Peyer's patch (tissue), 4 donors: ENCODE measurements around the gene GOLGA8F. TPM values are rescaled to one million over a fixed set of nuclear protein-coding genes. Genes with fewer than 3 reads are reported as not detected.
"Not testable (repeated sequence)": the region's sequence is repeated elsewhere in the genome, so short reads cannot be mapped to it uniquely, and the experiment has no call there.

Experiments used
- DNase-seq, 3 donors: peaks; one replicate each; pipeline ENCODE4 v3.0.0-alpha.2; 2017 to 2019
- H3K27ac ChIP-seq, 4 donors: fragments of 200-600 bp; sonication (generic); one replicate each; pipeline ENCODE4 v1.5.1; 2016 to 2019
- H3K27me3 ChIP-seq, 2 donors: fragments of 200-600 bp; sonication (generic); one replicate each; pipeline ENCODE4 v1.5.1; 2019
- H3K36me3 ChIP-seq, 3 donors: fragments of 200-600 bp; sonication (generic); one replicate each; pipeline ENCODE4 v1.5.1; 2016 to 2019
- H3K4me1 ChIP-seq, 4 donors: fragments of 200-600 bp; sonication (generic); one replicate each; pipeline ENCODE4 v1.5.1; 2016 to 2019
- H3K4me3 ChIP-seq, 4 donors: fragments of 200-600 bp; sonication (generic); 1 replicate in 3 of 4; 2 replicates in 1 of 4; pipeline ENCODE4 v1.5.1; 2016 to 2019; ENCODE audit warnings: mild to moderate bottlenecking in 1 of 4
- H3K9me3 ChIP-seq, 4 donors: fragments of 200-600 bp; sonication (generic); one replicate each; pipeline ENCODE4 v1.5.1; 2016 to 2019; ENCODE audit warnings: mild to moderate bottlenecking in 1 of 4
- small RNA-seq, 2 donors: library from RNA; depleted of rRNA; stranded (forward); fragments of <200 nt; gene quantifications; one replicate each; pipeline ENCODE3, GENCODE V24; 2016
- total RNA-seq, 4 donors: library from RNA; depleted of rRNA; stranded (reverse); fragments of >200 nt; gene quantifications; one replicate each; pipeline ENCODE4 v1.1.0, GENCODE V29; 2016

Gene GOLGA8F
- total RNA-seq: not detected

GRCh38 chr15:28378364-28378763 lies at the start of gene GOLGA8F:
Gene GOLGA8F, plus strand, starts transcription at chr15:28378664. Its CDS starts 98 bp downstream, at chr15:28378762.
- not testable (repeated sequence) for H3K27me3 ChIP-seq, H3K4me1 ChIP-seq, H3K9me3 ChIP-seq, H3K27ac ChIP-seq, DNase-seq, H3K36me3 ChIP-seq, H3K4me3 ChIP-seq

- H3K27me3 ChIP-seq, H3K4me3 ChIP-seq, H3K9me3 ChIP-seq, H3K36me3 ChIP-seq, H3K4me1 ChIP-seq, H3K27ac ChIP-seq, DNase-seq: not testable (repeated sequence)
Observed at GRCh38 chr15:28357984-28358383, 20.5 kb upstream of the GOLGA8F start, which contains the start of gene GOLGA6L24. Gene GOLGA6L24, minus strand, starts transcription at chr15:28358084. Its CDS starts 61 bp downstream, at chr15:28358023.

GRCh38 chr15:28365502-28365901 lies 13.0 kb upstream of the GOLGA8F start:
- not testable (repeated sequence) for H3K27me3 ChIP-seq, H3K27ac ChIP-seq, H3K4me3 ChIP-seq, DNase-seq, H3K9me3 ChIP-seq, H3K4me1 ChIP-seq, H3K36me3 ChIP-seq

GRCh38 chr15:28380053-28380452 lies 1.6 kb downstream of the GOLGA8F start:
- not testable (repeated sequence) for H3K27me3 ChIP-seq, H3K36me3 ChIP-seq, H3K4me3 ChIP-seq, DNase-seq, H3K4me1 ChIP-seq, H3K27ac ChIP-seq, H3K9me3 ChIP-seq

- DNase-seq: not testable (repeated sequence)
Observed at GRCh38 chr15:28396022-28396421, 17.6 kb downstream of the GOLGA8F start.

GRCh38 chr15:28402774-28403435 lies 24.4 kb downstream of the GOLGA8F start:
- DNase-seq, H3K27me3 ChIP-seq, H3K4me3 ChIP-seq, H3K27ac ChIP-seq, H3K36me3 ChIP-seq, H3K4me1 ChIP-seq, H3K9me3 ChIP-seq: not testable (repeated sequence)

More at GRCh38 chr15:28396022-28396421, 17.6 kb downstream of the GOLGA8F start:
- not testable (repeated sequence) for H3K27ac ChIP-seq, H3K36me3 ChIP-seq, H3K4me1 ChIP-seq, H3K9me3 ChIP-seq, H3K27me3 ChIP-seq, H3K4me3 ChIP-seq

GRCh38 chr15:28420470-28420869 lies 42.0 kb downstream of the GOLGA8F start:
- H3K27ac ChIP-seq, H3K4me3 ChIP-seq, H3K9me3 ChIP-seq, H3K27me3 ChIP-seq, H3K36me3 ChIP-seq, H3K4me1 ChIP-seq, DNase-seq: not testable (repeated sequence)

- not testable (repeated sequence) for H3K36me3 ChIP-seq, H3K27ac ChIP-seq, DNase-seq, H3K27me3 ChIP-seq, H3K4me3 ChIP-seq, H3K4me1 ChIP-seq, H3K9me3 ChIP-seq
Observed at GRCh38 chr15:28435594-28435993, 57.1 kb downstream of the GOLGA8F start.

Small RNA genes lying within 50 kb of the gene (small RNA-seq; reads per million reads assigned to genes)
- gene AC091304.5 (0 reads per million in 2 donors), gene AC091304.6 (0 reads per million in 2 donors), gene AC091304.9 (0 reads per million in 2 donors), gene MIR4509-2 (0 reads per million in 2 donors), gene RN7SL238P (0 reads per million in 2 donors)

Other genes starting within 250 kb of the GOLGA8F start
- 100 to 1,000 TPM in 2 of 4 donors, 10 to 100 TPM in 2; 54.6 to 112 (median 100) TPM for gene HERC2, start 56.5 kb upstream of the GOLGA8F start, total RNA-seq
- gene GOLGA6L24, start 20.6 kb upstream of the GOLGA8F start, total RNA-seq: not detected
- gene GOLGA8G, start 154.3 kb downstream of the GOLGA8F start, total RNA-seq: not detected
- gene GOLGA6L25, start 174.9 kb downstream of the GOLGA8F start, total RNA-seq: not detected